H1 (cell line): ENCODE results near the gene DDIAS. TPM values are rescaled to one million over a fixed set of nuclear protein-coding genes. Genes with fewer than 3 reads are reported as not detected.

Experiments used
- GTF2F1 ChIP-seq: IDR thresholded peaks from 2 replicates; pipeline ENCODE4 v1.6.1; 2012; ENCODE audit warnings: low read depth, low read length, improper control_type of control experiment, borderline replicate concordance
- KDM1A ChIP-seq: fragments of 200-600, 300-600 bp; sonication (generic); IDR thresholded peaks from 2 replicates; pipeline ENCODE4 v1.7.1; 2016; ENCODE audit warnings: mild to moderate bottlenecking, low read length, borderline replicate concordance
- NANOG ChIP-seq: IDR thresholded peaks from 2 replicates; pipeline ENCODE4 v1.6.1; 2011; ENCODE audit warnings: low read length, low read depth, mild to moderate bottlenecking, inconsistent platforms; ENCODE audit not compliant: insufficient read depth, poor library complexity, severe bottlenecking
- SAP30 ChIP-seq: fragments of 300-600 bp; sonication (generic); IDR thresholded peaks from 2 replicates; pipeline ENCODE4 v1.7.1; 2012; ENCODE audit warnings: low read length, moderate library complexity, mild to moderate bottlenecking, inconsistent platforms; ENCODE audit not compliant: insufficient read depth, insufficient replicate concordance
- SIX5 ChIP-seq: IDR thresholded peaks from 2 replicates; pipeline ENCODE4 v1.6.1; 2011; ENCODE audit warnings: mild to moderate bottlenecking, low read depth, low read length
- SP2 ChIP-seq: IDR thresholded peaks from 2 replicates; pipeline ENCODE4 v1.6.1; 2012; ENCODE audit warnings: mild to moderate bottlenecking, low read length, inconsistent platforms
- SP4 ChIP-seq: IDR thresholded peaks from 2 replicates; pipeline ENCODE4 v1.6.1; 2012; ENCODE audit warnings: low read length, inconsistent platforms
- SRF ChIP-seq: IDR thresholded peaks from 2 replicates; pipeline ENCODE4 v1.6.1; 2011; ENCODE audit warnings: mild to moderate bottlenecking, low read depth, low read length, moderate library complexity
- polyA plus RNA-seq, 7 experiments: library from polyadenylated mRNA; depleted of rRNA in 3 of 7; stranded (reverse) in 5 of 7; unstranded in 2 of 7; fragments of >200 nt in 5 of 7; fragments of 200-250 nt in 2 of 7; gene quantifications; 1 replicate in 5 of 7; 2 replicates in 1 of 7; 4 replicates in 1 of 7; pipeline versions ENCODE4 v1.2.1 to v1.2.3, GENCODE V29; 2011 to 2013; ENCODE audit warnings: missing spikeins in 2 of 7, mixed read lengths in 2 of 7
- total RNA-seq: library from RNA; stranded (reverse); fragmentation: NEBNext Ultra II Directional; extraction: Animal tissue kit (Norgen Biotek cat#: 25700); gene quantifications from 2 replicates; pipeline ENCODE4 v1.2.1, GENCODE V29; 2021
- TF ChIP-seq, protein P1 (sequence below): fragments of 300-600 bp; sonication (generic); IDR thresholded peaks from 2 replicates; pipeline ENCODE4 v1.7.1; 2012; ENCODE audit warnings: low read length, moderate library complexity, mild to moderate bottlenecking, inconsistent platforms; ENCODE audit not compliant: insufficient replicate concordance

The DDIAS gene
- total and polyA plus RNA-seq, 2 of the 8 experiments (the other 6 are each of a cell fraction or from before 2014, with no cell fraction given), result 11.6 to 25.7 TPM

GRCh38 chr11:82869657-82870056 lies 31.9 kb upstream of the DDIAS start (continued):
- TF ChIP-seq, protein P1, sequence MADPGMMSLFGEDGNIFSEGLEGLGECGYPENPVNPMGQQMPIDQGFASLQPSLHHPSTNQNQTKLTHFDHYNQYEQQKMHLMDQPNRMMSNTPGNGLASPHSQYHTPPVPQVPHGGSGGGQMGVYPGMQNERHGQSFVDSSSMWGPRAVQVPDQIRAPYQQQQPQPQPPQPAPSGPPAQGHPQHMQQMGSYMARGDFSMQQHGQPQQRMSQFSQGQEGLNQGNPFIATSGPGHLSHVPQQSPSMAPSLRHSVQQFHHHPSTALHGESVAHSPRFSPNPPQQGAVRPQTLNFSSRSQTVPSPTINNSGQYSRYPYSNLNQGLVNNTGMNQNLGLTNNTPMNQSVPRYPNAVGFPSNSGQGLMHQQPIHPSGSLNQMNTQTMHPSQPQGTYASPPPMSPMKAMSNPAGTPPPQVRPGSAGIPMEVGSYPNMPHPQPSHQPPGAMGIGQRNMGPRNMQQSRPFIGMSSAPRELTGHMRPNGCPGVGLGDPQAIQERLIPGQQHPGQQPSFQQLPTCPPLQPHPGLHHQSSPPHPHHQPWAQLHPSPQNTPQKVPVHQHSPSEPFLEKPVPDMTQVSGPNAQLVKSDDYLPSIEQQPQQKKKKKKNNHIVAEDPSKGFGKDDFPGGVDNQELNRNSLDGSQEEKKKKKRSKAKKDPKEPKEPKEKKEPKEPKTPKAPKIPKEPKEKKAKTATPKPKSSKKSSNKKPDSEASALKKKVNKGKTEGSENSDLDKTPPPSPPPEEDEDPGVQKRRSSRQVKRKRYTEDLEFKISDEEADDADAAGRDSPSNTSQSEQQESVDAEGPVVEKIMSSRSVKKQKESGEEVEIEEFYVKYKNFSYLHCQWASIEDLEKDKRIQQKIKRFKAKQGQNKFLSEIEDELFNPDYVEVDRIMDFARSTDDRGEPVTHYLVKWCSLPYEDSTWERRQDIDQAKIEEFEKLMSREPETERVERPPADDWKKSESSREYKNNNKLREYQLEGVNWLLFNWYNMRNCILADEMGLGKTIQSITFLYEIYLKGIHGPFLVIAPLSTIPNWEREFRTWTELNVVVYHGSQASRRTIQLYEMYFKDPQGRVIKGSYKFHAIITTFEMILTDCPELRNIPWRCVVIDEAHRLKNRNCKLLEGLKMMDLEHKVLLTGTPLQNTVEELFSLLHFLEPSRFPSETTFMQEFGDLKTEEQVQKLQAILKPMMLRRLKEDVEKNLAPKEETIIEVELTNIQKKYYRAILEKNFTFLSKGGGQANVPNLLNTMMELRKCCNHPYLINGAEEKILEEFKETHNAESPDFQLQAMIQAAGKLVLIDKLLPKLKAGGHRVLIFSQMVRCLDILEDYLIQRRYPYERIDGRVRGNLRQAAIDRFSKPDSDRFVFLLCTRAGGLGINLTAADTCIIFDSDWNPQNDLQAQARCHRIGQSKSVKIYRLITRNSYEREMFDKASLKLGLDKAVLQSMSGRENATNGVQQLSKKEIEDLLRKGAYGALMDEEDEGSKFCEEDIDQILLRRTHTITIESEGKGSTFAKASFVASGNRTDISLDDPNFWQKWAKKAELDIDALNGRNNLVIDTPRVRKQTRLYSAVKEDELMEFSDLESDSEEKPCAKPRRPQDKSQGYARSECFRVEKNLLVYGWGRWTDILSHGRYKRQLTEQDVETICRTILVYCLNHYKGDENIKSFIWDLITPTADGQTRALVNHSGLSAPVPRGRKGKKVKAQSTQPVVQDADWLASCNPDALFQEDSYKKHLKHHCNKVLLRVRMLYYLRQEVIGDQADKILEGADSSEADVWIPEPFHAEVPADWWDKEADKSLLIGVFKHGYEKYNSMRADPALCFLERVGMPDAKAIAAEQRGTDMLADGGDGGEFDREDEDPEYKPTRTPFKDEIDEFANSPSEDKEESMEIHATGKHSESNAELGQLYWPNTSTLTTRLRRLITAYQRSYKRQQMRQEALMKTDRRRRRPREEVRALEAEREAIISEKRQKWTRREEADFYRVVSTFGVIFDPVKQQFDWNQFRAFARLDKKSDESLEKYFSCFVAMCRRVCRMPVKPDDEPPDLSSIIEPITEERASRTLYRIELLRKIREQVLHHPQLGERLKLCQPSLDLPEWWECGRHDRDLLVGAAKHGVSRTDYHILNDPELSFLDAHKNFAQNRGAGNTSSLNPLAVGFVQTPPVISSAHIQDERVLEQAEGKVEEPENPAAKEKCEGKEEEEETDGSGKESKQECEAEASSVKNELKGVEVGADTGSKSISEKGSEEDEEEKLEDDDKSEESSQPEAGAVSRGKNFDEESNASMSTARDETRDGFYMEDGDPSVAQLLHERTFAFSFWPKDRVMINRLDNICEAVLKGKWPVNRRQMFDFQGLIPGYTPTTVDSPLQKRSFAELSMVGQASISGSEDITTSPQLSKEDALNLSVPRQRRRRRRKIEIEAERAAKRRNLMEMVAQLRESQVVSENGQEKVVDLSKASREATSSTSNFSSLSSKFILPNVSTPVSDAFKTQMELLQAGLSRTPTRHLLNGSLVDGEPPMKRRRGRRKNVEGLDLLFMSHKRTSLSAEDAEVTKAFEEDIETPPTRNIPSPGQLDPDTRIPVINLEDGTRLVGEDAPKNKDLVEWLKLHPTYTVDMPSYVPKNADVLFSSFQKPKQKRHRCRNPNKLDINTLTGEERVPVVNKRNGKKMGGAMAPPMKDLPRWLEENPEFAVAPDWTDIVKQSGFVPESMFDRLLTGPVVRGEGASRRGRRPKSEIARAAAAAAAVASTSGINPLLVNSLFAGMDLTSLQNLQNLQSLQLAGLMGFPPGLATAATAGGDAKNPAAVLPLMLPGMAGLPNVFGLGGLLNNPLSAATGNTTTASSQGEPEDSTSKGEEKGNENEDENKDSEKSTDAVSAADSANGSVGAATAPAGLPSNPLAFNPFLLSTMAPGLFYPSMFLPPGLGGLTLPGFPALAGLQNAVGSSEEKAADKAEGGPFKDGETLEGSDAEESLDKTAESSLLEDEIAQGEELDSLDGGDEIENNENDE, result no peak
- TF ChIP-seq SIX5, result no peak
- no peak for TF ChIP-seq GTF2F1
- no peak for TF ChIP-seq SAP30
- TF ChIP-seq KDM1A, result no peak
- no peak for TF ChIP-seq SP2
- no peak for TF ChIP-seq NANOG
- no peak for TF ChIP-seq SP4
- TF ChIP-seq SRF, result no peak
